GM10266 (cell line): ENCODE data around the gene MAMLD1.

Source experiments
- DNase-seq: peaks from one replicate; pipeline ENCODE4 v3.0.0; 2012; ENCODE audit errors: extremely low spot score
- CTCF ChIP-seq: IDR thresholded peaks from 2 replicates; pipeline ENCODE4 v1.5.1; 2012; ENCODE audit warnings: mild to moderate bottlenecking, low read depth; ENCODE audit not compliant: control insufficient read depth, insufficient read depth; ENCODE audit errors: missing control alignments

MAMLD1 gene

GRCh38 chrX:150526692-150527091 is 163.6 kb downstream of the MAMLD1 start:
- no peak for TF ChIP-seq CTCF
- no peak for DNase-seq

DNA sequence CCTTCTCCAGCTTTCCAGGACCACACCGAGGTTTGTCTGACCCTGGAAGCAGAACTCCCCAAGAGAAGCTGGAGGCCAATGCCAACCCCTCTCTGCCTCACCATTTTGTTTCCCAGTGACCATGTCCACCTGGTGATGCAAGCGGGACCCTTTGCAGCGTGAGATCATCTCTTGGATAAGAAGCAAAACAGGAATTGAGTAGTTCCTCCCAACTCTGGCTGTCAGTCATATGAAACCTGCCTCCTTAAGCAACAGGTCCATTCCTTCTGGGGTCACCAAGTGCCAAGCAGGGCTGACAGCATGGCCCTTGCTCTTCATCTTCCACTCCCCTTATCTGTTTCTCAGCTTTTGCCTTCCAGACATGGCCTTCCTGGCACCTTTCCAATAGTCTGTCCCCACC is 164.0 kb downstream of the MAMLD1 start:
- DNase-seq, result no peak
- TF ChIP-seq CTCF, result no peak

DNA sequence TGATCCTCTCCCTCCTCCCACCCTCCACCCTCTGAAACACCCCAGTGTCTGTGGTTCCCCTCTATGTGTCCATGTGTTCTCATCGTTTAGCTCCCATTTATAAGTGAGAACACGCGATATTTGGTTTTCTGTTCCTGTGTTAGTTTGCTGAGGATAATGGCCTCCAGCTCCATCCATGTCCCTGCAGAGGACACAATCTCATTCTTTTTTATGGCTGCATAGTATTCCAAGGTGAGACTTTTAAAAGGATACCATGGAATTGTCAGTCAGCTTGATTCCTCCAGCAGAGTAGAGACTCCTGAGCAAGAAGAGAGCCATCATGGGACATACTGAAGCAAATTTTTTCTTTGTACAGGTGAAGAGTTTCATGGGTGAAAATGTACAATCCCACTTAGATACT is 166.5 kb downstream of the MAMLD1 start:
- DNase-seq, result no peak
- no peak for TF ChIP-seq CTCF

DNA sequence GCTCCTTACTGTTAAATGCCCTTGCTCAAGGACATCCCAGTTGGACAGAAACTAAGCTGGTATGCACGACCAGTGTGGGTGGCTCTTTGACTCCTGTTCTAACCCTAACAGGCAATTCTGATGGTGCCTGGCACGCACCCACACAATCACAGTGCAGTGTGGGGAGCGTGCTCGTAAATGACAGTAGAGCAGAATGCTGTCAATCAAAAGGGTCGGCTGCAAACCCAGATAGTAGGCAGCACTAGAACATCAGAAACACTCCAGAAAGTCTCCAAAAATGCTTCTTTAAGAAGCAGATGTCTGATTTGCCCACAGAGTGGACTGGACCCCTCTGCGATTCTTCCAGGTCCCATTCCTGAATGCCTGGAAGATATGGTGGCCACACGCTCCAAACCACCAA is 167.7 kb downstream of the MAMLD1 start:
- DNase-seq, result no peak
- no peak for TF ChIP-seq CTCF

DNA sequence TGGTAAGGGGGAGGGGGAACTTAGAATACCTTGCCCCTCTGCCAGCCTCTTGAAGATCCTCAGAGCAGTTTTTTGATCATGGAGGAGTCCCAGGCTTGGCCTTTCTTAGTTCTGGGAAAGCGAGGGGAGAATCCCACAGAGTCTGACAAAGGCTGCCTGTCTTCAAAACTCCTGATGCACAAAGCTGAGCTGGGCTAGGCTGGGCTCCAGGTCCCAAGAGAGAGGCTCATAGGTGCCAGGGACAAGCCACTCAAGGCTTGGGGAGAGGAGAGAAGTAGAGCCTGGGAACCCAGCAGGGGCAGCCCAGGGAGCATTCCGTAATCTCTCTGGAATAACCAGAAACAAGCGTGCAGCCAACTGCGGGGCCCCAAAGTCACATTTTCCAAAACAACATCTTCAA is 168.3 kb downstream of the MAMLD1 start:
- no peak for TF ChIP-seq CTCF
- DNase-seq, result no peak

DNA sequence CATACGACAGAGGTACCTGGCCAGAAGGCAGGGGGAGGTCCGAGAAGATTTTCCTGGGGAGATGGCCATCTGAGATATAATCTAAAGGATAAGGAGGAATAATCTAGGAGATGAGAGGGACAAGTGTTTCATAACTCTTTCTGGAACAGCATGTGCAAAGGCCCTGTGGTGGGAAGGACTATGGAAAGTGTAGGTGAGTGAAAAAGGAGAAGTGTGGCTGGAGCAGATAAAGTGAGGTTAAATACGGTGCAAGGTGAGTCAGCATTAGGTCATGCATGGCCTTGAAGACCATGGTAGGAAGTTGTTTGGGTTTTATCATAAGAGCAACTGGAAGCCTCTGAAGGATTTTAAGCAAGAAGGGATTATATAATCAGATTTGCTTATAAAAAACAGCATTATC is 170.7 kb downstream of the MAMLD1 start:
- DNase-seq, result no peak
- TF ChIP-seq CTCF, result no peak

DNA sequence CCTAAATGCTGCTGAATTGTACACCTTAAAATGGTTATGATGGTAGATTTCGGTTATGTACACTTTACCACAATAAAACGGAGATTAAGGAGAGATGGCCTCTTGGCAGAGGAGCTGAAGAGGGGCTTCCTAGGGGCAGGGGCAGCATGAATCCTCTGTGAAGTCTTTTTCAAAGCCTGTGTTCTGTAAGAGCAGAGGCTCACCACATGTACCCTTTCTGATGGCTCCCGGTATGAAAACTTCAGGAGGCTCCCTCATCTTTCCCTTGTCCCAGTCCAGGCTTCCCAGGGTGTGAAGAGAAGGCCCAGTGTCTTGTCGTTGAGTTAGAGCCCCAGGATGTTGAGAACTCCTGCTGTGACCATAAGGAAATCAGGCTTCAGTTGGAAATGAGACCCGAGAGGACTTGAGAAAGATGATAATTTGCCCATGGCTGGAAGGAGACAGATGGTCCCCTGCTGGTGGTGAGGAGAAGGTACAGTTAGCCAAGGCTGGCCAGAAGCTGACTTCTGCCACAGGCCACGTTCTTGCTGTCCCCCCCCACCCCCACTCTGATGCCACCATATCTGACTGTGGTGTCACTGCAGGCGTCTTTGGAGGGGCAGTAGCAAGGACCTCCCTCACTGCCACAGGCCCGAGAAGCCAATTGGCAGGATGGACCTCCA is 173.5 kb downstream of the MAMLD1 start:
- no peak for TF ChIP-seq CTCF
- no peak for DNase-seq
